CD4-positive, alpha-beta T cell treated with Interleukin-10 for 1 hour (primary cell): Measurements from ENCODE around the gene CCDC32.

ENCODE experiments used
- DNase-seq: peaks from one replicate; pipeline ENCODE4 v3.0.0-alpha.2; 2020

Gene CCDC32

GRCh38 chr15:40565333-40566238 lies 744 bp upstream of the CCDC32 start:
- DNase-seq, result no peak

DNA sequence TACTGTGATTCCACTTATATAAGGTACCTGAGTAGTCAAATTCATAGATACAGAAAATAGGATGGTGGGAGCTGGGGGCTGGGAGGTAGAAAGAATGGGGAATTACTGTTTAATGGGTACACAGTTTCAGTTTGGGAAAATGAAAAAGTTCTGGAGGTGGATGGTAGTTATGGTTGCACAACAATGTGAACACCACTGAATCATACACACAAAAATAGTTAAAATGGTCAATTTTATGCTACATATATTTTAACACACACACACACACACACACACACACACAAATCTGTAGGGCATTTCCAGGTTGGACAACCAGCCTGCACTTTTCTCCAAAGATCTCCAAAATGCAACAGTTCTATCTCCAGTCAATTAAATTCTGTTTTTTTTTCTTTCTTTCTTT lies 1.4 kb downstream of the CCDC32 start:
- DNase-seq, result no peak

DNA sequence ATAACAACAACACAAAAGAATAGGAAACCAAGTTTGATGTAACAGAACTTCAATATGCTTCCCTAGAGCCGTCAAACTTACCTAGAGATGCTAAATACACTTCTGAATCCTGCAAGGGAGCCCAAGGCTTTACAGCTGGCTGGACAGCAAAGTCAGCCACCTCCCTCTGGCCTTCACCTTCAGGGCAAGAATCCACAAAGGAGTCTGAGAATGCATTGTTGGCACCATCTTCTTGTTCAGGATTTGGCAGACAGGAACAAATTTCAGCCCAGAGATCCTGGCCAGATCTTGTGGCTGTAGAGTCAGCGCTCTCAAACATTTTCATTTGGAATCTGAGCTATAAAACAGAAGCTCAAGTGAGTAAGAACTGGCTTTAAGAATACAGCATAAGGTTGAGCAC lies 2.2 kb downstream of the CCDC32 start:
- DNase-seq, result no peak

DNA sequence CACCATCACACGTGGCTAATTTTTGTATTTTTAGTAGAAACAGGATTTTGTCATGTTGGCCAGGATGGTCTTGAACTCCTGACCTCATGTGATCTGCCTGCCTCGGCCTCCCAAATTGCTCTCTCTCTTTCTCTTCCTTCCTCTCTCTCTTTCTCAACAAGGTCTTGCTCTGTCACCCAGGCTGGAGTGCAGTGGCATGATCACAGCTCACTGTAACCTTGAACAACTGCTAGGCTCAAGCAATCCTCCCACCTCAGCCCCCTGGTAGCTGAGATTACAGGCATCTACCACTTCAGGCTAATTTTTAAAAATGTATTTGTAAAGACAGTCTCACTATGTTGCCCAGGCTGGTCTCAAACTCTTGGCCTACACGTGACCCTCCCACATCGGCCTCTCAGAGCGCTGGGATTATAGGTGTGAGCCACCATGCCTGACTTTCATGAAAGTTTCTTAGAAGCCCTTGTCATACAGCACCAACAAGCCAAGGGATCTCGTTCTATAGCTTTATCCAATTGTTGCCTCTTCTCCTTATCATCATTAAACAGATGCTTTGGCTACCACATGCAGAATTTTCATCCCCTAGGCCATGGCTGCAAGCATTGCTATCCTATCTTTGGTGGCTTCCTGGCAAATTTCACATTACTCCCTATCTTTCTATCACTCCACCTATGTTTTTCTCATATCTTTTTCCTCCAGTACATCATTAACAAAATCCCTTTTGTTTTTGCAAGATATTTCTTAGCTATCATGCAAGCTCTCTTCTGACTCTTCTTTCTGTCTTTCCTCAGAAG lies 5.7 kb downstream of the CCDC32 start:
- DNase-seq, result no peak

DNA sequence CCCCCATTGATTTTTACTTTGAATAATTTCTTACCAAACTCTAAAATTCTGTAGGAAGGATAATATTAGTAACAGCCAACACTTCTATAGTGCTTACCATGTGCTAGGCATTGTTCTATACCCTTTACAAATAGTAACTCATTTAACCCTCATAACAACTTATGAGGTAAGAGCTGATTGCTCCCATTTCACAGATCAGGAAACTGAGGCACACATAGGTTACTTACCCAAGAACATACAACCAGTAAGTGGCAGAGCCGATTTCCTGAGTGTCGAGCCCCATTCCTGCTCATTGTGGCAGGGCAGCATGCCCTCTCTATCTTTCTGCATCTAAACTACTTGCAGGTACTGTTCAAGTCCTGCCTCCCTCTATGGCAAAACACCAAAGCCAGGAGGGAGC lies 9.0 kb downstream of the CCDC32 start:
- DNase-seq, result no peak

DNA sequence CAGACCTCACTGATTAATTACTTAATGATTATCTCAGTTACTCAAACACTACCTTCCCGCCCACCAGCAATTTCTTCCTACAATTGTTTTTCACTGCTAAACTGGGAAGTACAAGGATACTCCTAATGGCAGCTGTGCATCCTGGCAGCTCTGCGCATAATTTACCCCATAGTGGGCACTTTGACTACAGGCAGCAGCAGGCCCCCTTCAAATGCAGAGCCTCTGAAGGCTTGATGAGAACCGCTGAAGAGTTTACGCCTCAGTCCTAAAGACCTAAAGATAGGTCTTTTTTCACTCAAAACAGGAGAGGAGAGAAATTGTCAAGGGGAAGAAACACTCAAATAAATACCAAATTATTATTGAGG lies 10.7 kb downstream of the CCDC32 start:
- no peak for DNase-seq

DNA sequence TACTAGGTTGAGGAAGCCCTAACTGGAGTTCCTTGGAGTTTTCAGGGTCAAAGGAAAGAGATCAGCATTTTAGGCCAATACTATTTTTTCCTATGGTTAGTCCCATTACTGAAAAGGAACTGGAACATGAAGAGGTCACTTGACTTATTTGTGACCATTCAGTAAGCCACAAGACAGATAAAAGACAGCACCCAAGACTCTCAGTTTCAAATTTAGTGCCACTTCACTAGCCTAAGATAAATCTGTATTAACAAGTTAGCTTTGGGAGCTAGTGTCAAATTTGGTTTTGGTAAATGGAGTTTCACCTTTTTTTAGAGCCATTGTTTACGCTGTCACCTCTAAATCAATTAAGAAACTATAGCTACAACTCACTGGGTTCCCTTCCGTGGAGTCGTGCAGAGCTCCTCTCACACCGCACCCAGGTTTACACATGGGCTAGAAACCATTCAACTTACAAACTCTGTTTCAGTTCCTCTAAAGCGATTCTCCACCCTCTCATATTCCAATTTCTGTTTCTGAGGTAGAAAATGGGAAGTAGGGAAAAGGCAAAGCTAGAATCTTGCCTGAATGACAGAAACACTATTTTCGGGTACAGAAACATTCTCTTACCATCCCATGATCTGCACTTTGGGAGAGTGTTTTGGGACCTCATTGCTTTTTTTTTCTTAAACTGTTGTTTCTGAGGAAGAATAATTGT lies 14.4 kb downstream of the CCDC32 start:
- DNase-seq, result no peak

DNA sequence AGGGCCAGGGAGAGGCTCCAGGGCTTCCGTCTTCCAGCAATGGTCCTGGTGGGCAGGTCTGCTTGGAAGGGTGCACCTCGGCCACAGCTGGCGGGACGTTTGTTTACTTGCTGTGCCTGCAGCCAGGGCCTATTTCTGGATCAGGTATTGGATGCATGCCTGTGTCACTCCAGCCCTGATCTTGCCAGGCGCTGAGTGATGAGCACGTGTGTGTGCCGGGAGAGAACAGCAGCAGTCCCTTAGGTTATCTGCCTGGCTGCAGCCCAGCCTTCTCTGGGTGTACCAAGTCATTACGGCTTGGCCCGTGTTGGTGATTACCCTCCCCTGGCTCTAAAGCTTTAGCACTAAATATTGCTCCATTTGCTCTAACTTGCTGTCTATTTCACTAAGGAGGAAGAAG lies 14.9 kb downstream of the CCDC32 start:
- no peak for DNase-seq

- DNase-seq, result no peak
These were observed 16.2 kb downstream of the CCDC32 start for GRCh38 chr15:40548610-40549009.

DNA sequence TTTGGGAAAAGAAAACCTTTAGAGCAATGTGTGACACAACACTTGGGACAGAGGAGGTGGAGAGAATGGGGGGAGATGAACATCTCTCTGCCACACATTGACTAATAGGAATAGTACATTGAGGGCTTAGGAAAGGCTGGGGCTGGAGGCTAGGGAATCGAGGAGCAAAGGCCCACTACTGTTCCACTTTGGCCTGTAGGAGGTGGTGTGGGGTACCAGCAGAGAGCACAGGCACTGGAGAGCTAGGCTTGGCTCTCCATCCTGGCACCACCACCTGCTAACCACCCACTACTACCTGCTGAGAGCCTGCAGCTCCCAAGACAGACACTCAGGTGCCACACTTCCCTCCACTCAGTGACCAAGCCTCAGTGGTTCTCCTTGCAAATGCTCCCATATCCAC lies 19.4 kb downstream of the CCDC32 start:
- DNase-seq, result no peak

GRCh38 chr15:40543631-40544294 lies 21.1 kb downstream of the CCDC32 start:
- DNase-seq, result no peak

DNA sequence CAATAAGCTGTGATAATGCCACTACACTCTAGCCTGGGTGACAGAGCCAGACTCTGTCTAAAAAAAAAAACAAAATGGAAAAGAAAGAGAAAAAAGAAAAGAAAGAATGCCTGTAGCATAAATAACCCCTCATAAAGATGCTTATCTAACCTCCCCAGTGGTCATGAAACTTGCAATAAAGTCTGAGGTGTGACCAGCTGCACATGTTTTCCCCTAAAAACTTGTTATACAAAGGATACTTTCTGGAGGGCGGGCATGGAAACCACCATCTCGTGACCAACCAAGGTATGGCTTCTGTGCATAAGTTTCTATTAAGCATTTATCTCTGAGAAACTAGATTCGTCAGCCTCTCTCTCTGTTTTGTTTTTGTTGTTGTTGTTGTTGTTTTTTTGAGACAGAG lies 21.8 kb downstream of the CCDC32 start:
- no peak for DNase-seq

DNA sequence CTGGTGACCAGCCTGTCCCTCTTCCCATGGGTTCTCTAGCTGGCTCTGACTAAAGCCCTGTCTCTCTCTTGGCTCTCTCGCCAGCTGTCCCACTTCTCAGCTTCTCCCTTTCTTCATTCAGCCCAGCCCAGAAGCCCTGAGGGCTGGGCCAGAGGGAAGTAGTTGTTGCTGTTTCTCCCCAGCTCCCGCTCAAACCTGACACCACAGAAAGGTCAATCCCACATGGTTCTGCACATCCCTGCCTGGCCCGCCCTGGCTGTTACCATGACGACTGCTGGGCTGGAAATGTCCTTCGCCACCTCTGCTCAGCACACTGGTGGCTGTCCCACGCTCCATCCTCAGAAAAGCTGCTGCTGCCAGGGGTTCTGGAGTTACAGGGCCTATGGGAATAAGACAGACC lies 25.9 kb downstream of the CCDC32 start:
- DNase-seq, result no peak

DNA sequence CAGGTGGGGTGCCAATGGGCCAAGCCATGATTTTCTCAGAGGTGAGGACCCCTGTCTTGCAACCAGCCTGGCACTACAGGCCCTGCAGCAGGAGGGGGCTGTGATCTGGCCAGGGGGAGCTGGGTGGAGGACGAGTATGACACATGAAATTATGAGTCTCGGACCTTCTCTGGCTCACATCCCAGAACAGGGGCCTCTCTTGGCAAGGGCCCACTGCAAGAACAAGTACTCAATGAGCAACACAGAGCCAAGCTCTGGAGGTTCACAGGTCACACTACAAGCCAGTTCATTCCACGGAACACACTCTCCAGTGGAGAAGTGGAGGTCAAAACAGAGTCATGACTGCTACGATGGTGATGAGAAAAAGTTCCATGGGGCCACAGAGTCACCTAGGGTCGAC lies 28.3 kb downstream of the CCDC32 start:
- no peak for DNase-seq

DNA sequence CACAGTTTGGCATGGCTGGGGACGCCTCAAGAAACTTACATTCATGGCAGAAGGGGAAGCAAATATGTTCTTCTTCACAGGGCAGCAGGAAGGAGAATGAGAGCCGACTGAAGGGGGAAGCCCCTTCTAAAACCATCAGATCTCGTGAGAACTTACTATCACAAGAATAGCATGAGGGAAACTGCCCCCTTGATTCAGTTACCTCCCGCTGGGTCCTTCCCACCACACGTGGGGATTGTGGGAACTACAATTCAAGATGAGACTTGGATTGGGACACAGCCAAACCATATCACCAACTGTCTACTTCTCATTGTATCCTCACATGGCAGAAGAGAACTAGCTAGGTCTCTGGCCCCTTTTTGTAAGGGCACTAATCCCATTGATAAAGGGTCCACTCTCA lies 30.5 kb downstream of the CCDC32 start:
- DNase-seq, result no peak

GRCh38 chr15:40533763-40534364 lies 31.0 kb downstream of the CCDC32 start:
- no peak for DNase-seq

DNA sequence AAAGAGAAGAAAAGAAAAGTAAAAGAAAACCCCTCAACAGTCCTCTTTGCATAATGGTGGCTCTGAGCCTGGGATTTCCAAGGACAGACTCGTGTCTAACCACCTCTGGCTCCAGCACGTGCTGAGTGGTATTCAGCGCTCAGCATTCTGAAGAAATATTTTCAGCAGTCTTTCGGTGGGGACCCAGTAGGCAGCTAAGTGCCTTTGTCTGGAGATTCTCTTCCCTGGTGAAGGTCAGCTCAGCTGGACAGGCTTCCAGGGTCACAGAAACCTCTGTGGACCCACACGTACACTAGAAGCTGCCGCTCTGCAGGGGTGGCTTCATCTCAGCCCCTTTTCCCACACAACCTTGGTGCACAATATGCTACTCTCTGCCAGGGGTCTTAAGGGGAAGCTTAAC lies 36.0 kb downstream of the CCDC32 start:
- no peak for DNase-seq

DNA sequence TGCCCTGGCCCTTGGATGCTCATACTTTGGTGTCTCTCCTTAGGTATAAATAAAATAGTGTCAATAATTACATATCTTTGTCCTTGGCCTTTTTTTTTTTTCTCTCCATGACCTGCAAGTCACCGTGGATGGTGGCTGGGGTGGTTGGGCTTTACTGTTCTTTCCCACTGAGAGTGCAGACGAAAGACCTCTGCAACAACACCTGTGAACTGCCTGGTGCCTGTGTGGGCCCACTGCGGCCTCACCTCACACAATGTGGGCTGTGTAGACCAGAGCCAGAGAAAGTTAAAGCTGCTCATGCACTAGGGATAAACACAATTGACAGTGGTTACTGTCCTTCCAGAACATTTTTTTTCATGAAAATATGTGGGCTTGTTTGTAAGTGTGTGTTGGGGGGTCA lies 39.0 kb downstream of the CCDC32 start:
- no peak for DNase-seq

- DNase-seq, result no peak
These were observed 41.2 kb downstream of the CCDC32 start for GRCh38 chr15:40523611-40524010.

DNA sequence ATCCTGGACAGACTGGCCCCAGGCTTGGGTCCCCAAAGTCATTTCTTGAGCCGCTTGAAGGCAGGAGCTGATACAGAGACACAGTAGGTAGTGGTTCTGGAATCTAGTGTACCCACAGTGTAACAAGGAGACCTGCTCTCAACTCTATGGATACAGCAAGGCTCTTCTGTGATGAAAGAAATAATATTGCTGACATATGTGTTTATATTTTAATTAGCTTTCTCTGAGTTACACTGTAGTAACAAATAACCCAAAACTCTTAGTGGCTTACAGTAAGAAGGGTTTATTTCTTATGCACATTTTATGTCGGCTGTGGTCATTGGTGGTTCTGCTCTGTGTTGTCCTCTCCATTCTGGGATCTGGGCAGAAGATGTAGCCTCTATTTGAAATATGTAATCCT lies 48.5 kb downstream of the CCDC32 start:
- no peak for DNase-seq

GRCh38 chr15:40513609-40514008 lies 51.2 kb downstream of the CCDC32 start:
- no peak for DNase-seq

- no peak for DNase-seq
These were observed 52.4 kb downstream of the CCDC32 start for GRCh38 chr15:40512440-40512839.
